Natural killer cell (primary cell): ENCODE data around the gene AUTS2. TPM values are rescaled to one million over a fixed set of nuclear protein-coding genes. Genes with fewer than 3 reads are reported as not detected.

ENCODE experiments used
- ATAC-seq, 3 donors: fragments of 150-1000 bp in 2 of 3; fragments of 200-7000 bp in 1 of 3; cut with Tn5 transposase; 1 replicate in 1 of 3; 2 replicates in 2 of 3; pipeline ENCODE4 v1.10.0; 2021; ENCODE audit warnings: mild to moderate bottlenecking in 2 of 3, moderate library complexity in 2 of 3
- DNase-seq, 2 donors: peaks; one replicate each; pipeline versions ENCODE4 v3.0.0 to v3.0.0-alpha.2; 2013 to 2021; ENCODE audit warnings: mixed read lengths in 1 of 2
- H3K27ac ChIP-seq: one replicate; pipeline ENCODE4 v1.5.1; 2013; ENCODE audit warnings: mild to moderate bottlenecking, low read length
- H3K27me3 ChIP-seq: one replicate; pipeline ENCODE4 v1.6.1; 2013; ENCODE audit warnings: low read length; ENCODE audit not compliant: control insufficient read depth, insufficient read depth
- H3K36me3 ChIP-seq: one replicate; pipeline ENCODE4 v1.6.1; 2013; ENCODE audit warnings: low read length; ENCODE audit not compliant: control insufficient read depth, insufficient read depth
- H3K4me1 ChIP-seq: one replicate; pipeline ENCODE4 v1.6.1; 2013; ENCODE audit warnings: low read length; ENCODE audit not compliant: control insufficient read depth, insufficient read depth
- H3K4me3 ChIP-seq: one replicate; pipeline ENCODE4 v1.5.1; 2013; ENCODE audit warnings: low read length
- H3K9me3 ChIP-seq: one replicate; pipeline ENCODE4 v1.6.1; 2013; ENCODE audit warnings: low read length; ENCODE audit not compliant: control insufficient read depth, insufficient read depth
- H3K27ac Mint-ChIP-seq, 2 donors: one replicate each; pipeline ENCODE4 v1.8.0; 2022; ENCODE audit warnings: mild to moderate bottlenecking in 2 of 2, mixed read lengths in 2 of 2, moderate library complexity in 1 of 2
- H3K27me3 Mint-ChIP-seq, 2 donors: one replicate each; pipeline ENCODE4 v1.8.0; 2022; ENCODE audit warnings: low read depth in 2 of 2, mixed read lengths in 2 of 2
- H3K36me3 Mint-ChIP-seq: one replicate; pipeline ENCODE4 v1.8.0; 2022; ENCODE audit warnings: mixed read lengths
- H3K4me1 Mint-ChIP-seq, 2 donors: one replicate each; pipeline ENCODE4 v1.8.0; 2022; ENCODE audit warnings: mixed read lengths in 2 of 2
- H3K4me3 Mint-ChIP-seq: one replicate; pipeline ENCODE4 v1.8.0; 2022; ENCODE audit warnings: mild to moderate bottlenecking, moderate library complexity, mixed read lengths
- H3K9me3 Mint-ChIP-seq, 2 donors: one replicate each; pipeline ENCODE4 v1.8.0; 2022; ENCODE audit warnings: mixed read lengths in 2 of 2
- WGBS: methylation state at CpG from one replicate; pipeline ENCODE4 v1.1.7; 2013; ENCODE audit warnings: missing lambda C conversion rate; ENCODE audit not compliant: insufficient coverage; 5-methylcytosine and 5-hydroxymethylcytosine counted together
- intact Hi-C: fragments of 100-400 bp; cut with micrococcal nuclease; formaldehyde crosslinking; loops from one replicate; pipeline ENCODE4 v1.14.2; 2022
- total RNA-seq, 4 donors: library from RNA; stranded (reverse); fragments of 120-200 nt in 1 of 4; gene quantifications; one replicate each; pipeline versions ENCODE4 v1.2.3 to v1.2.4, GENCODE V29; 2013 to 2022
- TF ChIP-seq, protein P1 (sequence below): fragments of 200-600 bp; IDR thresholded peaks from one replicate; pipeline ENCODE4 v1.8.0; 2022; ENCODE audit warnings: antibody characterized with exemption

Gene AUTS2
- total RNA-seq, 3 donors from 2014 or later (not counting 1 experiment from before 2014, with no cell fraction given) = 147 to 197 (median 155) TPM

DNA sequence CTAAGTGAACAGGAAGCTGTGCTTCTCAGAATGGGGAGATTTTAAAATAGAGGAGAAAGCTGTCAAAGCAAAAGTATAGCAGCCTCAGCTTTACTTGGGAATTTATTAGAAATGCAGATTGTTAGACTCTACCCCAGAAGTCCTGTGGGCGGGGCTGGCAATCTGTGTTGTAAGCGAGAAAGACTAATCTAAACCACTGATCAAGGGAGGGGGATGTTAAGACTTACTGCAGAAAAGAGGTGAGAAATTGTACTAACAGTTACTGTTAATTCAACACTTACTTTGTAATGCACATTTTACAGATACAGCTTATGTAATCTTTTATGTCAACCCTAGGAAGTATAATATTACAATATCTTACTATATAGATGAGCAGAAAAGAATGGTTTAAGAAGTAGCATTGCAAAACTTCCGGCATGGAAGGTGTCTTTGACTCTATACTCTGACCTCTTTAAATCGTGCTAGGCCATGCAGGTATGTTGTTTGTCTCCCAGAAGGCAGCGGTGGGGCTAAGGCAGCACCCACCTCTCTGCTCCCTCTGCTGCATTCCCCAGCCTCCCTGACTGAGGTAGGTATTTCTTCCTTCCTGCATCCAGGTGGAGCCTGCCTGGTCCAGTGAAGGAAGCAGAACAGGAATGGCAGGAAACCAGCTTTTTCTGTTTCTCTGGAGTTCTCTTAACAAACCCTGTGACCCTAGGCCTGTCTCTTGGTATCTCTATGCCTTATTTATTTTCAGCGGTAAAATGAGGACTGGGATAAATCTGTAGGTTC lies 462.2 kb downstream of the AUTS2 start:
- H3K27ac ChIP-seq = no peak overlapping the region
- peak overlapping the region; percentile 70 for H3K4me3 Mint-ChIP-seq
- H3K27me3 Mint-ChIP-seq = peaks cover 6 to 13% of the 10 kb centered on the region in 2 donors
- 76% methylated on average over 5 of the region's 6 CpGs for WGBS
- H3K4me1 Mint-ChIP-seq = peaks cover 48 to 50% of the 10 kb centered on the region in 2 donors
- ATAC-seq (peak; percentile 79 to 91 (median 90)), DNase-seq (peak; percentile 28 to 34)
- no peaks in the 10 kb centered on the region for H3K9me3 ChIP-seq
- no peaks in the 10 kb centered on the region for H3K9me3 Mint-ChIP-seq
- H3K4me1 ChIP-seq = peaks cover 18% of the 10 kb centered on the region
- no peaks in the 10 kb centered on the region for H3K36me3 ChIP-seq
- no peaks in the 10 kb centered on the region for H3K27me3 ChIP-seq
- intact Hi-C loops = loop anchor here (2.0 to 10.0 kb wide), 3 partner anchors 458 to 634 kb away; no protein-coding TSS in a partner anchor
- peak overlapping the region; percentile 63 to 73 for H3K27ac Mint-ChIP-seq
- H3K36me3 Mint-ChIP-seq = no peaks in the 10 kb centered on the region
- TF ChIP-seq, protein P1, sequence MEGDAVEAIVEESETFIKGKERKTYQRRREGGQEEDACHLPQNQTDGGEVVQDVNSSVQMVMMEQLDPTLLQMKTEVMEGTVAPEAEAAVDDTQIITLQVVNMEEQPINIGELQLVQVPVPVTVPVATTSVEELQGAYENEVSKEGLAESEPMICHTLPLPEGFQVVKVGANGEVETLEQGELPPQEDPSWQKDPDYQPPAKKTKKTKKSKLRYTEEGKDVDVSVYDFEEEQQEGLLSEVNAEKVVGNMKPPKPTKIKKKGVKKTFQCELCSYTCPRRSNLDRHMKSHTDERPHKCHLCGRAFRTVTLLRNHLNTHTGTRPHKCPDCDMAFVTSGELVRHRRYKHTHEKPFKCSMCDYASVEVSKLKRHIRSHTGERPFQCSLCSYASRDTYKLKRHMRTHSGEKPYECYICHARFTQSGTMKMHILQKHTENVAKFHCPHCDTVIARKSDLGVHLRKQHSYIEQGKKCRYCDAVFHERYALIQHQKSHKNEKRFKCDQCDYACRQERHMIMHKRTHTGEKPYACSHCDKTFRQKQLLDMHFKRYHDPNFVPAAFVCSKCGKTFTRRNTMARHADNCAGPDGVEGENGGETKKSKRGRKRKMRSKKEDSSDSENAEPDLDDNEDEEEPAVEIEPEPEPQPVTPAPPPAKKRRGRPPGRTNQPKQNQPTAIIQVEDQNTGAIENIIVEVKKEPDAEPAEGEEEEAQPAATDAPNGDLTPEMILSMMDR = no peak
- H3K4me3 ChIP-seq = no peak overlapping the region

DNA sequence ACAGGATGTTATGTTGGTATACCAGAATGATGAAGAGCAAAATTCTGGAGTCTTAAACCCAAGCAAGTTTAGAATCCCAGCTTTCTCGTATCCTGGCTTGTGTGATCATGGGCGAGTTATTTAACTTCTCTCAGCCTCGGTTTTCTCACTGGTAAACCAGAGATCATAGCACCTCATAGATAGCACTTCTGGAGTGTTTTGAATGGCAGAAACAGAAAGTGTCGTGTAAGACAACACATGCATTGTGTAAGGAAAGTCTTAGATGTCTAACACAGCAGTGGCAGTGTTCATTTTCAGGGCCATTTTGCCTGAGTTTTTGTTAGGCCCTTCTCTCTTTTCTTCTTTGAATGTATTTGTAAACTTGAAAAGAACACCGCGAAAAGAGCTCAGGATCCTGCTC lies 465.1 kb downstream of the AUTS2 start:
- Mint-ChIP-seq H3K9me3 (no peaks in the 10 kb centered on the region), H3K27me3 (peaks cover 2 to 6% of the 10 kb centered on the region in 2 donors), H3K27ac (peak overlapping the region; percentile 51 to 77), H3K4me1 (peaks cover 48 to 50% of the 10 kb centered on the region in 2 donors), H3K4me3 (peak overlapping the region; percentile 80), H3K36me3 (no peaks in the 10 kb centered on the region)
- no peak overlapping the region for H3K27ac ChIP-seq
- H3K36me3 ChIP-seq = no peaks in the 10 kb centered on the region
- DNase-seq (no peak), ATAC-seq (peak; percentile 57 to 80 (median 78))
- peaks cover 18% of the 10 kb centered on the region for H3K4me1 ChIP-seq
- intact Hi-C loops = loop anchor here (5.0 to 10.0 kb wide), 2 partner anchors 461 to 631 kb away; no protein-coding TSS in a partner anchor
- TF ChIP-seq, protein P1 = no peak
- WGBS = 64% methylated on average over 6 of the region's 6 CpGs
- H3K4me3 ChIP-seq = no peak overlapping the region
- no peaks in the 10 kb centered on the region for H3K27me3 ChIP-seq
- no peaks in the 10 kb centered on the region for H3K9me3 ChIP-seq

- Histone ChIP-seq H3K36me3 (no peaks in the 10 kb centered on the region), H3K4me3 (no peak overlapping the region), H3K27ac (no peak overlapping the region), H3K4me1 (peaks cover 18% of the 10 kb centered on the region), H3K9me3 (no peaks in the 10 kb centered on the region), H3K27me3 (no peaks in the 10 kb centered on the region)
- intact Hi-C loops = loop anchor here (5.0 to 10.0 kb wide), 2 partner anchors 462 to 631 kb away; no protein-coding TSS in a partner anchor
- ATAC-seq (no peak), DNase-seq (no peak)
- Mint-ChIP-seq H3K27ac (peak overlapping the region; percentile 51 to 77), H3K36me3 (no peaks in the 10 kb centered on the region), H3K4me1 (peaks cover 47 to 48% of the 10 kb centered on the region in 2 donors), H3K4me3 (peak overlapping the region; percentile 80), H3K27me3 (peaks cover 2 to 6% of the 10 kb centered on the region in 2 donors), H3K9me3 (no peaks in the 10 kb centered on the region)
- 98% methylated on average over 6 of the region's 6 CpGs for WGBS
- TF ChIP-seq, protein P1 = no peak
These were observed 465.7 kb downstream of the AUTS2 start for GRCh38 chr7:70063927-70064326.
